Astrocyte of the hippocampus (primary cell): Measurements from ENCODE around the gene TSGA10.

Experiments
- DNase-seq: peaks from one replicate; pipeline ENCODE4 v3.0.0; 2011; ENCODE audit warnings: low read depth, low spot score

Gene TSGA10

DNA sequence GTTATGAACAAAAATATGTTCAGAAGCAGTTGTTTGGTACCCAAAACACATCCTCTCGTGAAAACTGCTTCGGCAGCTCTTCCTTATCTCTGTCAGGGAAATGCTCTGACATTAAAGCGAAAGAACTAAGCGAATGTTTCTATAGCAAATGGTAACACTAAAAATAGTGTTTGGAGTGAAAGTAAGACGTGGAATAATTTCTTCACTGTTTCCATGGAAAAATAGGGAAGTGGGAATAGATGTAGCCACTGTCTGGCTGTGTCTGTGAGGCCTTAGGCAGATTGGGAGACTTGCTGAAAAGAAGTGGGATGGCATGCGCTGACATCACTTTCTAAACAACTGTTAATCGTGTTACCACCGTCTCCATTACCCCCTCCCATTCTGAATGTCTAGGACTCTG, 207.2 kb downstream of the TSGA10 start:
- DNase-seq: no peak
